GM12878 (cell line): ENCODE measurements around the gene SPI1. TPM values are rescaled to one million over a fixed set of nuclear protein-coding genes. Genes with fewer than 3 reads are reported as not detected.

Experiments used
- ATAC-seq: fragments of 200-7000 bp; cut with Tn5 transposase; 3 replicates; pipeline ENCODE4 v1.9.1; 2020; ENCODE audit warnings: mild to moderate bottlenecking, moderate library complexity
- BruUV-seq: library from RNA; stranded (reverse); fragments of 400-500 nt; replicated peaks from 2 replicates; lab custom pipeline; 2021; lab: Mats Ljungman, UMichigan
- CTCF ChIA-PET: fragments of 300-600 bp; sonication (Branson Sonifier 250); formaldehyde crosslinking; extraction: SDS; loops from one replicate; lab custom pipeline; 2021; ENCODE audit warnings: inconsistent platforms; lab: Yijun Ruan, JAX
- POLR2A ChIA-PET: fragments of 350-600 bp; formaldehyde crosslinking; extraction: SDS; loops from one replicate; lab custom pipeline; 2021; ENCODE audit warnings: inconsistent platforms; lab: Charles Lee
- RAD21 ChIA-PET: fragments of 300-600 bp; sonication (Branson Sonifier 250); formaldehyde crosslinking; loops from one replicate; lab custom pipeline; 2023; ENCODE audit warnings: antibody characterized with exemption; ENCODE audit not compliant: unreplicated experiment; lab: Charles Lee
- SMC1A ChIA-PET: fragments of 300-600 bp; sonication (Branson Sonifier 250); formaldehyde crosslinking; loops from one replicate; lab custom pipeline; 2023; ENCODE audit not compliant: unreplicated experiment, uncharacterized antibody; lab: Charles Lee
- DNase-seq: peaks from one replicate; pipeline ENCODE4 v3.0.0-alpha.2; 2011; ENCODE audit warnings: low read depth, low spot score
- FAIRE-seq: peaks from 3 replicates; lab custom pipeline; 2011; peaks lifted over from hg19 to GRCh38; lab: Jason Lieb, UNC
- H2AFZ ChIP-seq: 2 replicates; pipeline ENCODE4 v1.6.0; 2011; ENCODE audit warnings: low read depth, low read length, control low read depth; ENCODE audit not compliant: control insufficient read depth
- H3K27ac ChIP-seq: 2 replicates; pipeline ENCODE4 v1.5.1; 2011; ENCODE audit warnings: control low read depth; ENCODE audit not compliant: control insufficient read depth, insufficient read depth
- H3K27me3 ChIP-seq, 2 experiments: replicated peaks in 1 of 2; 2 replicates each; pipeline versions ENCODE4 v1.6.0 to v1.6.1; 2011; ENCODE audit warnings: low read length in 1 of 2; ENCODE audit not compliant: control insufficient read depth in 2 of 2, insufficient read depth in 2 of 2
- H3K36me3 ChIP-seq, 2 experiments: 2 replicates each; pipeline ENCODE4 v1.5.1; 2011; ENCODE audit warnings: low read length in 1 of 2; ENCODE audit not compliant: control insufficient read depth in 2 of 2, insufficient read depth in 2 of 2
- H3K4me1 ChIP-seq: 2 replicates; pipeline ENCODE4 v1.6.1; 2011; ENCODE audit warnings: mild to moderate bottlenecking, low read length, moderate library complexity, mixed read lengths; ENCODE audit not compliant: control insufficient read depth, insufficient read depth
- H3K4me2 ChIP-seq: 2 replicates; pipeline ENCODE4 v1.6.0; 2011; ENCODE audit warnings: control low read depth; ENCODE audit not compliant: control insufficient read depth, insufficient read depth
- H3K4me3 ChIP-seq: fragments of 200-600 bp; sonication (generic); 2 replicates; pipeline ENCODE4 v1.5.1; 2016
- H3K79me2 ChIP-seq: 2 replicates; pipeline ENCODE4 v1.6.0; 2011; ENCODE audit warnings: low read length; ENCODE audit not compliant: control insufficient read depth, insufficient read depth
- H3K9ac ChIP-seq: 2 replicates; pipeline ENCODE4 v1.8.0; 2011; ENCODE audit warnings: low read length, control low read depth, mixed read lengths; ENCODE audit not compliant: control insufficient read depth, insufficient read depth
- H3K9me3 ChIP-seq: replicated peaks from 3 replicates; pipeline ENCODE4 v1.5.1; 2011; ENCODE audit warnings: mild to moderate bottlenecking, low read length; ENCODE audit not compliant: control insufficient read depth, insufficient read depth
- H4K20me1 ChIP-seq: 2 replicates; pipeline ENCODE4 v1.6.0; 2011; ENCODE audit not compliant: control insufficient read depth, insufficient read depth
- CUX1 ChIP-seq: IDR thresholded peaks from 2 replicates; pipeline ENCODE4 v1.6.1; 2012; ENCODE audit warnings: improper control_type of control experiment, low read depth, low read length; ENCODE audit not compliant: insufficient replicate concordance
- ESRRA ChIP-seq: IDR thresholded peaks from 2 replicates; pipeline ENCODE4 v1.6.1; 2012; ENCODE audit warnings: mild to moderate bottlenecking, low read length, improper control_type of control experiment
- MEF2A ChIP-seq: IDR thresholded peaks from 2 replicates; pipeline ENCODE4 v1.6.1; 2011; ENCODE audit warnings: low read depth, mild to moderate bottlenecking, low read length, moderate library complexity; ENCODE audit not compliant: insufficient read depth
- MTA2 ChIP-seq: fragments of 450-650 bp; IDR thresholded peaks from 2 replicates; pipeline ENCODE4 v1.6.1; 2016; ENCODE audit warnings: low read depth, mild to moderate bottlenecking, moderate library complexity
- POLR2AphosphoS2 ChIP-seq: IDR thresholded peaks from 2 replicates; pipeline ENCODE4 v1.6.1; 2011; ENCODE audit warnings: low read depth, mild to moderate bottlenecking, low read length, improper control_type of control experiment, moderate library complexity
- SMC3 ChIP-seq: IDR thresholded peaks from 2 replicates; pipeline ENCODE4 v1.6.1; 2011; ENCODE audit warnings: low read length, improper control_type of control experiment, borderline replicate concordance
- WGBS: methylation state at CpG from one replicate; pipeline ENCODE4 v1.1.6; 2016; ENCODE audit warnings: low lambda C conversion rate; ENCODE audit not compliant: insufficient replicate concordance, insufficient coverage; ENCODE audit errors: missing lambda C conversion rate; 5-methylcytosine and 5-hydroxymethylcytosine counted together
- in situ Hi-C: fragments of 300-500 bp; cut with MboI; formaldehyde crosslinking; loops from 9 replicates; pipeline ENCODE4 v1.14.3; 2018; ENCODE audit warnings: mixed read lengths
- intact Hi-C: fragments of 100-400 bp; cut with micrococcal nuclease; formaldehyde crosslinking; loops from one replicate; pipeline ENCODE4 v1.14.2; 2022; ENCODE audit not compliant: unreplicated experiment
- polyA plus RNA-seq, 11 experiments: library from polyadenylated mRNA; depleted of rRNA in 4 of 11; unstranded in 6 of 11; stranded (reverse) in 5 of 11; fragments of >200 nt; fragmentation: Nextera tagmentation in 4 of 11; fragmentation: Illumina TruSeq in 1 of 11; extraction: Ambion mirVana in 4 of 11; extraction: Trizol in 1 of 11; gene quantifications; 1 replicate in 1 of 11; 2 replicates in 10 of 11; pipeline versions ENCODE4 v1.2.1 to v1.2.3, GENCODE V29; 2011 to 2016; ENCODE audit warnings: inconsistent platforms in 2 of 11, missing spikeins in 2 of 11, low read depth in 1 of 11
- total RNA-seq, 4 experiments: library from RNA; depleted of rRNA in 3 of 4; stranded (reverse); fragments of >200 nt in 3 of 4; fragmentation: Illumina TruSeq in 1 of 4; extraction: Trizol in 1 of 4; gene quantifications; 2 replicates each; pipeline versions ENCODE4 v1.2.1 to v1.2.3, GENCODE V29; 2013 to 2021

Gene SPI1
- total and polyA plus RNA-seq, 10 of the 15 experiments (the other 5 are each of a cell fraction or from before 2014, with no cell fraction given) = 0.05 to 31.1 (median 9.7) TPM

- SMC1A ChIA-PET = interaction anchor here (0.8 to 3.1 kb wide), 5 partner anchors 9 to 126 kb away, joined by 3 to 15 read pairs (median 5); no protein-coding TSS in a partner anchor
- no peak for ATAC-seq
- POLR2A ChIA-PET = interaction anchor here (2.1 to 6.8 kb wide), 4 partner anchors 9 to 183 kb away, joined by 17 to 57 read pairs (median 32); partner anchors contain the start of genes DDB2 and SPI1
- Histone ChIP-seq H3K4me2 (no peak overlapping the region), H3K4me1 (peaks cover 46% of the 10 kb centered on the region), H3K9ac (no peak overlapping the region), H2AFZ (no peak overlapping the region), H3K36me3 (no peaks in the 10 kb centered on the region), H3K27ac (no peak overlapping the region), H4K20me1 (no peaks in the 10 kb centered on the region), H3K9me3 (no peaks in the 10 kb centered on the region), H3K27me3 (no peaks in the 10 kb centered on the region), H3K79me2 (no peaks in the 10 kb centered on the region; the same call in 1 of the 2 replicates), H3K4me3 (no peak overlapping the region)
- no peak for DNase-seq
- no TSS peak for BruUV-seq
- RAD21 ChIA-PET = interaction anchor here (1.0 to 3.3 kb wide), 4 partner anchors 7 to 25 kb away, joined by 5 to 31 read pairs (median 21); partner anchors contain the start of gene SPI1
- intact Hi-C loops (no loop called here), in situ Hi-C loops (no loop called here)
- FAIRE-seq = no peak
- 100% methylated on average over 1 of the region's 1 CpG for WGBS
- CTCF ChIA-PET = interaction anchor here (0.5 to 8.1 kb wide), 5 partner anchors 11 to 224 kb away, joined by 3 to 73 read pairs (median 5); no protein-coding TSS in a partner anchor
- TF ChIP-seq MEF2A (no peak), POLR2AphosphoS2 (no peak), ESRRA (no peak), MTA2 (no peak), SMC3 (no peak), CUX1 (no peak)
Observed at GRCh38 chr11:47398551-47398950, 20.2 kb upstream of the SPI1 start.
